Testis (tissue), 3 donors: ENCODE results near the gene AKAP6. TPM values are rescaled to one million over a fixed set of nuclear protein-coding genes. Genes with fewer than 3 reads are reported as not detected.
"Not testable (repeated sequence)": the region's sequence is repeated elsewhere in the genome, so short reads cannot be mapped to it uniquely, and the experiment has no call there.

Experiments used
- DNase-seq: peaks from one replicate; pipeline ENCODE4 v3.0.0-alpha.2; 2019
- H3K27ac ChIP-seq, 2 donors: fragments of 200-600 bp; sonication (generic); one replicate each; pipeline ENCODE4 v1.5.1; 2019
- H3K27me3 ChIP-seq: fragments of 200-600 bp; sonication (generic); one replicate; pipeline ENCODE4 v1.5.1; 2019
- H3K36me3 ChIP-seq: fragments of 200-600 bp; sonication (generic); one replicate; pipeline ENCODE4 v1.5.1; 2017; ENCODE audit warnings: low read depth; ENCODE audit errors: missing control alignments
- H3K4me1 ChIP-seq: fragments of 200-600 bp; sonication (generic); one replicate; pipeline ENCODE4 v1.5.1; 2019
- H3K4me3 ChIP-seq, 2 donors: fragments of 200-600 bp; sonication (generic); one replicate each; pipeline ENCODE4 v1.5.1; 2017 to 2019
- H3K9me3 ChIP-seq: fragments of 200-600 bp; sonication (generic); one replicate; pipeline ENCODE4 v1.5.1; 2017
- CTCF ChIP-seq, 3 experiments: fragments of 450-650 bp in 2 of 3; fragments of 200-600 bp in 1 of 3; sonication (generic) in 1 of 3; IDR thresholded peaks; one replicate each; pipeline ENCODE4 v1.5.1; 2016 to 2019; ENCODE audit warnings: antibody characterized with exemption in 3 of 3, mild to moderate bottlenecking in 2 of 3, moderate library complexity in 1 of 3
- POLR2A ChIP-seq: fragments of 450-650 bp; IDR thresholded peaks from one replicate; pipeline ENCODE4 v1.6.1; 2017; ENCODE audit warnings: antibody characterized with exemption, mild to moderate bottlenecking, moderate library complexity
- WGBS, 2 donors: methylation state at CpG; one replicate each; pipeline ENCODE4 v1.1.5; 2018; 5-methylcytosine and 5-hydroxymethylcytosine counted together
- intact Hi-C: fragments of 100-400 bp; cut with DNase I; formaldehyde crosslinking; loops from one replicate; pipeline ENCODE4 v1.15.1; 2023; ENCODE audit warnings: low total_unique reads
- polyA plus RNA-seq: library from polyadenylated mRNA; stranded (reverse); fragments of 350-450 nt; fragmentation: Illumina TruSeq; extraction: RNeasy Lipid Tissue Mini Kit (QIAGEN cat#74804); gene quantifications from one replicate; pipeline ENCODE4 v1.2.3, GENCODE V29; 2014; ENCODE audit warnings: low read depth, low replicate concordance; ENCODE audit not compliant: insufficient read depth
- total RNA-seq, 2 donors: library from RNA; depleted of rRNA; stranded (reverse); fragments of >200 nt; gene quantifications; one replicate each; pipeline ENCODE4 v1.2.3, GENCODE V29; 2016

Gene AKAP6
- total and polyA plus RNA-seq, 3 donors from 2014 or later, result 26.6 to 30.9 (median 30.9) TPM

GRCh38 chr14:32381869-32382268, 52.8 kb downstream of the AKAP6 start:
- WGBS, 2 donors, result 90 to 91% methylated on average over 2 of the region's 2 CpGs
- no peak for DNase-seq
- intact Hi-C loops, result no loop called here
- Histone ChIP-seq H3K36me3 (no peaks in the 10 kb centered on the region), H3K4me1 (no peaks in the 10 kb centered on the region), H3K9me3 (no peaks in the 10 kb centered on the region), H3K27me3 (no peaks in the 10 kb centered on the region), H3K27ac (no peak overlapping the region), H3K4me3 (no peak overlapping the region)
- TF ChIP-seq CTCF (IDR thresholded peaks at IDR 0.05), result no peak
- no peak for TF ChIP-seq POLR2A

GRCh38 chr14:32382704-32383103, 53.6 kb downstream of the AKAP6 start:
- no peaks in the 10 kb centered on the region for H3K4me1 ChIP-seq
- TF ChIP-seq CTCF (IDR thresholded peaks at IDR 0.05) (peak in 1 of 3 experiments; percentile 11), POLR2A (no peak)
- H3K9me3 ChIP-seq, result no peaks in the 10 kb centered on the region
- H3K4me3 ChIP-seq, result no peak overlapping the region
- no peak overlapping the region for H3K27ac ChIP-seq
- no peaks in the 10 kb centered on the region for H3K36me3 ChIP-seq
- WGBS, 2 donors, result 86 to 88% methylated on average over 1 of the region's 1 CpG
- no peaks in the 10 kb centered on the region for H3K27me3 ChIP-seq
- no peak for DNase-seq
- intact Hi-C loops, result no loop called here

- WGBS, 2 donors, result 96 to 97% methylated on average over 3 of the region's 3 CpGs
- TF ChIP-seq POLR2A, result no peak
- TF ChIP-seq CTCF (IDR thresholded peaks at IDR 0.05), result no peak
- Histone ChIP-seq H3K9me3 (no peaks in the 10 kb centered on the region), H3K4me1 (no peaks in the 10 kb centered on the region), H3K4me3 (no peak overlapping the region), H3K36me3 (no peaks in the 10 kb centered on the region), H3K27ac (no peak overlapping the region), H3K27me3 (no peaks in the 10 kb centered on the region)
- DNase-seq, result no peak
- intact Hi-C loops, result no loop called here
Observed at GRCh38 chr14:32383364-32384009, 54.4 kb downstream of the AKAP6 start.

- intact Hi-C loops, result no loop called here
- Histone ChIP-seq H3K36me3 (no peaks in the 10 kb centered on the region), H3K27me3 (no peaks in the 10 kb centered on the region), H3K4me1 (no peaks in the 10 kb centered on the region), H3K27ac (no peak overlapping the region), H3K9me3 (no peaks in the 10 kb centered on the region), H3K4me3 (no peak overlapping the region)
- no peak for TF ChIP-seq CTCF (IDR thresholded peaks at IDR 0.05)
- no peak for TF ChIP-seq POLR2A
- 94 to 97% methylated on average over 2 of the region's 2 CpGs for WGBS, 2 donors
- DNase-seq, result no peak
Observed at GRCh38 chr14:32384464-32384863, 55.4 kb downstream of the AKAP6 start.

GRCh38 chr14:32387295-32387694, 58.2 kb downstream of the AKAP6 start:
- H3K4me3 ChIP-seq, H3K36me3 ChIP-seq, DNase-seq, intact Hi-C loops, H3K4me1 ChIP-seq, H3K27ac ChIP-seq, H3K27me3 ChIP-seq, H3K9me3 ChIP-seq: not testable (repeated sequence)
- WGBS, 2 donors, result 86 to 95% methylated on average over 2 of the region's 2 CpGs
